ENCODE results near the gene SEMA5A. TPM values are rescaled to one million over a fixed set of nuclear protein-coding genes. Genes with fewer than 3 reads are reported as not detected.

SEMA5A gene
- total RNA-seq, 3 donors from 2014 or later = 3.0 to 35.4 (median 25.9) TPM

- intact Hi-C loops (cut with DNase I; ENCODE audit: low total_unique reads) = no loop called here
- no peak overlapping the region for H3K27ac ChIP-seq
- no peak for DNase-seq (ENCODE audit: low spot score in 2 of 2)
- no peak overlapping the region for H3K4me3 ChIP-seq
- no peaks in the 10 kb centered on the region for H3K4me1 ChIP-seq
- no peaks in the 10 kb centered on the region for H3K36me3 ChIP-seq
- H3K9me3 ChIP-seq = no peaks in the 10 kb centered on the region
- TF ChIP-seq POLR2AphosphoS5 (IDR thresholded peaks at IDR 0.05) (no peak), CTCF (IDR thresholded peaks at IDR 0.05) (no peak), POLR2A (IDR thresholded peaks at IDR 0.05) (no peak)
- no peaks in the 10 kb centered on the region for H3K27me3 ChIP-seq
Measured at GRCh38 chr5:9245071-9245470, 300.8 kb downstream of the SEMA5A start.

GRCh38 chr5:9244417-9244816, 301.5 kb downstream of the SEMA5A start:
- intact Hi-C loops (cut with DNase I; ENCODE audit: low total_unique reads) = no loop called here
- Histone ChIP-seq H3K4me3 (no peak overlapping the region), H3K9me3 (no peaks in the 10 kb centered on the region), H3K36me3 (no peaks in the 10 kb centered on the region), H3K4me1 (no peaks in the 10 kb centered on the region), H3K27me3 (no peaks in the 10 kb centered on the region), H3K27ac (no peak overlapping the region)
- DNase-seq (ENCODE audit: low spot score in 2 of 2) = no peak
- TF ChIP-seq CTCF (IDR thresholded peaks at IDR 0.05) = no peak

GRCh38 chr5:9241479-9242305, 304.2 kb downstream of the SEMA5A start:
- no peaks in the 10 kb centered on the region for H3K9me3 ChIP-seq
- DNase-seq (ENCODE audit: low spot score in 2 of 2) = no peak
- no peaks in the 10 kb centered on the region for H3K36me3 ChIP-seq
- TF ChIP-seq POLR2A (IDR thresholded peaks at IDR 0.05) = no peak
- TF ChIP-seq CTCF (IDR thresholded peaks at IDR 0.05) = no peak
- TF ChIP-seq POLR2AphosphoS5 (IDR thresholded peaks at IDR 0.05) = no peak
- no peaks in the 10 kb centered on the region for H3K27me3 ChIP-seq
- no peaks in the 10 kb centered on the region for H3K4me1 ChIP-seq
- intact Hi-C loops (cut with DNase I; ENCODE audit: low total_unique reads) = no loop called here
- no peak overlapping the region for H3K27ac ChIP-seq
- H3K4me3 ChIP-seq = no peak overlapping the region

- no peaks in the 10 kb centered on the region for H3K4me1 ChIP-seq
- no peaks in the 10 kb centered on the region for H3K9me3 ChIP-seq
- no peak overlapping the region for H3K4me3 ChIP-seq
- no peaks in the 10 kb centered on the region for H3K27me3 ChIP-seq
- no peaks in the 10 kb centered on the region for H3K36me3 ChIP-seq
- no peak for DNase-seq (ENCODE audit: low spot score in 2 of 2)
- no peak overlapping the region for H3K27ac ChIP-seq
- no peak for TF ChIP-seq CTCF (IDR thresholded peaks at IDR 0.05)
- intact Hi-C loops (cut with DNase I; ENCODE audit: low total_unique reads) = no loop called here
Measured at GRCh38 chr5:9240431-9240830, 305.4 kb downstream of the SEMA5A start.

- H3K27ac ChIP-seq = no peak overlapping the region
- H3K9me3 ChIP-seq = no peaks in the 10 kb centered on the region
- intact Hi-C loops (cut with DNase I; ENCODE audit: low total_unique reads) = no loop called here
- H3K4me3 ChIP-seq = no peak overlapping the region
- no peak for DNase-seq (ENCODE audit: low spot score in 2 of 2)
- H3K27me3 ChIP-seq = no peaks in the 10 kb centered on the region
- TF ChIP-seq POLR2A (IDR thresholded peaks at IDR 0.05) (no peak), POLR2AphosphoS5 (IDR thresholded peaks at IDR 0.05) (no peak), CTCF (IDR thresholded peaks at IDR 0.05) (no peak)
- no peaks in the 10 kb centered on the region for H3K4me1 ChIP-seq
- no peaks in the 10 kb centered on the region for H3K36me3 ChIP-seq
Measured at GRCh38 chr5:9239626-9240025, 306.2 kb downstream of the SEMA5A start.

Measured in breast epithelium (tissue), 4 donors.